Activated T-cell treated with anti-CD3 and anti-CD28 coated beads for 4 hours (primary cell): ENCODE results near the gene BPIFB4.
"Not testable (repeated sequence)": the region's sequence is repeated elsewhere in the genome, so short reads cannot be mapped to it uniquely, and the experiment has no call there.

Experiments used
- DNase-seq: peaks from one replicate; pipeline ENCODE4 v3.0.0-alpha.2; 2020

The BPIFB4 gene

DNA sequence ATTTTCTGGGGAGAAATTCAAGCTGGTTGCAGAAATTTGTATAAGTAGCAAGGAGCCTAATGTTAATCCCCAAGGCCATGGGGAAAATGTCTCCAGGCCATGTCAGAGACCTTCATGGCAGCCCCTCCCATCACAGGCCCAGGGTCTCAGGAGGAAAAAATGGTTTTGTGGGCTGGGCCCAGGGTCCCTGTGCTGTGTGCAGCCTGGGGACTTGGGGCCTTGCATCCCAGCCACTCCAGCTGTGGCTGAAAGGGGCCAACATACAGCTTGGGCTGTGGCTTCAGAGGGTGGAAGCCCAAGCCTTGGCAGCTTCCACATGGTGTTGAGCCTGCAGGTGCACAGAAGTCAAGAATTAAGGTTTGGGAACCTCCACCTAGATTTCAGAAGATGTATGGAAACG, 42.9 kb downstream of the BPIFB4 start:
- DNase-seq: not testable (repeated sequence)

DNA sequence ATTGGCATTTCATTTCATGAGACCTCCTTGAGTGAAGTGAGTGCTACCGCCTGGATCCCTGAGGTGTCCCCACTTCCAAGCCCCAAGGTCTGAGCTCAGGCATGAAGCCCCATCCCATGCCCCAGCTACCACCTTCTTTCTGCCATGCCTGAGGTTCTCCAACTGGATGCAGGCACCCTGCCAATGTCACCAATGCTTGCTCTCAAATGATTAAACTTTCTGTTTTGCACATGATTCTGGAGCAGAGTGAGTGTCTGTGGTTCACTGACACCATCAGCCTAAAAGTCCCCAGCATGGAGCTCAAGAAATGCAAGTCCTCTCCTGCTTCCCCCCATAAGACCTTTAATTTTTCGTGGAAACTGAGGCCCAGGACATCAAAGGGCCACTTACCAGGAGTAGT, 44.8 kb downstream of the BPIFB4 start:
- no peak for DNase-seq

DNA sequence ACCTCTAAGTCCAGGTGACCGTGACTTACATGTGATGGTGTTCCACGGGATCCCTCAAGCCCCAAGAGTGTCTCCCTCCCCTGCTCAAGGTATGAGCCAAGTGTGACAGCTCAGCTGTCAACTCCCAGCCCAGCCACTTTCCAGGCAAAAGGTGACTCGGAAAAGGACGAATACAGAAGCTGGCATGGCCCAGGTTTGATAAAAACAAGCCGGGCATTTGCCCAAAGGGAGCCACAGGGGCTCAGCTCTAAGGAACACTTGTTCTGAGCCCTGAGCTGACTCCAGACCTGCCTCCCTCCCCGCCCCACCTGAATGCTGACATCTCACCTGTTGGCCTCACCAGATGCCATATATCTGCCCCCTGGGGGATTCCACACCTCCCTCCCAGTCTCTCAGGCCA, 45.6 kb downstream of the BPIFB4 start:
- no peak for DNase-seq

DNA sequence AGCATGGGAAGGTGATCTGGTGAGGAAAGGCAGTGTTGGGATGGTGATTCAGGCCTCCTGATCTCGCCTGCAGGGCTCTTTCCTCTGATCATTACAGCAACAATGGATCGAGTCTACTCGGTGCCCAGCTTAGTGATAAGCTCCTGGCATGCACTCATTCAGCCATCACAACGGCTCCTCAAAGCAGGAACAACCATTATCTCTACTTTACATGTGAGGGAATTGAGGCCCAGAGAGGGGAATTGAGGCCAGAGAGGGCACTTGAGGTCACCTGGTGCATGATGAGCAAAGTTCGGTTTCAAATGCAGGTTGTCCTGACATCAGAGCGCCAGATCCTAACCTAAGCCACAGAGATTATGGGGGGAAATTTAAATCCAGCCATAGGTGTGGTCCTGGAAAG, 46.5 kb downstream of the BPIFB4 start:
- DNase-seq: no peak

DNA sequence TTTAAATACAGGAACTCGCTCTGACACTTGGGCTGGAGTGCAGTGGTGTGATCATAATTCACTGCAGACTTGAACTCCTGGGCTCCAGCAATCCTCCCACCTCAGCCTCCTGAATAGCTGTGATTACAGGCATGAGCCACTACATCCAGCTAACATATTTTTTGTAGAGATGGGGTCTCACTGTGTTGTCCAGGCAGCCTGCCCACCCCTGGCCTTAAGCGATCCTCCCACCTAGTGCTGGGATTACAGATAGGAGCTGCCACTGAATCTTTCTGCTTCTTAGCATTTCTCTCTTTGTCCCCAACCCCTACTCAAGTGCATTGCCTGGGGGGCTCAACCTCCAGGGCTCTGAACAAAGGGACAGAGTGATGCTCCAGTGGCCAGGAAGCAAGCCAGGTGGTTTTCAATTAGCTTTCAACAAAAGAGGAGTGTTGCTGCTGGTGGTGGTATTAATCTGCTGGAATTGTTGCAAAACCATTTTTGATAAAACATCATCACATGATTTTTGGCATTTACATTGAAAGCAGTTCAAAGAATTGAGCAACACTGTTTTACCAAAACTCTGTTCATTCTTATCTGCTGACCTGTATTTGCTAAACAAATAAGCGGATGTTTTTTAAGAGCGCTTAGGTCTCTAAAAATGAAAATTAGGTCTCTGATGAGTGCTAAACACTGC, 48.1 kb downstream of the BPIFB4 start:
- no peak for DNase-seq

DNA sequence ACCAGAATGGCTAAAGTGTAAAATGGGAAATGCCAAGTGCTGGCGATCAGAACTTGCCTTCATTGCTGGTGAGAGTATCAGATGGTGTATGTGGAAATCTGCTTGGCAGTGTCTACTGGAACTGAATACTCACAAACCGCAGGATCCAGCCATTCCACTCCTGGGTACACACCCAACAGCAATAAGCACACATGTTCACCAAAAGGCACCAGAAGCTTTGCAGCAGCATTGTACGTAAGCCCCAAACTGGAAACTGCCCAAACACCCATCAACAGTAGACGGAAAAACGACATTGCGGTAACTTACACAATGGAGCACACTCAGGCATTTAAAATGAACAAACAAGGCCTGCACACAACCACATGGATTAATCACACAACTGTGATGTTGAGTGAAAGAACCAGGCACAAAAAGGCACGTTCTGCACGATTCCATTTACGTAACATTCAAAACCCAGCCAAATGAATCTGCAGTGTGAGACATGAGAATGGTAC, 51.2 kb downstream of the BPIFB4 start:
- no peak for DNase-seq

DNA sequence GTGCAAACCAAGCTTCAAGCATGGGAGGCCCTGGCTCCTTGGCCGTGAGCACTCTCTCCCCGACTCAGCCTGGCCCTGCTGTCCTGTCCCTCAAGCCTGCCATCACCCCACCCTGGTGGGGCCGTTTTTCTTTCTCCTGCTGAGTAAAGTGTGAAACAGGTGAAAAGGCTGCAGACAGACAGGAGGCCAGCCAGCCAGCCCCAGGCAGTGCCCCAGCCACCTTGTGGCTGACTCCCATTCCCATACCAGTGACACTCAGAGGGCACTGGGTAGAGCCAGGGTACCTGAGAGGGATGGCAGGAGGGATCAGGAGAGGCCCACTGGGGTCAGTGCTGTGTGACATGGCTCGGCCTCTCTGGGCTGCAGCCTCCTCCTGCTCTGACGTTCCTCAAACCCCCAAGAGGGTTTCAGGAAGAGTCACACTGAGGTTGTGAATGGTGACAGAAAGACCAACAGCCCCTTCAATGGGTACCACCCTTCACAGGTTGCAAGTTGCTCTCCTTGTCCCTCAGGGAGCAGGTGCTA, 52.6 kb downstream of the BPIFB4 start:
- DNase-seq: no peak

DNA sequence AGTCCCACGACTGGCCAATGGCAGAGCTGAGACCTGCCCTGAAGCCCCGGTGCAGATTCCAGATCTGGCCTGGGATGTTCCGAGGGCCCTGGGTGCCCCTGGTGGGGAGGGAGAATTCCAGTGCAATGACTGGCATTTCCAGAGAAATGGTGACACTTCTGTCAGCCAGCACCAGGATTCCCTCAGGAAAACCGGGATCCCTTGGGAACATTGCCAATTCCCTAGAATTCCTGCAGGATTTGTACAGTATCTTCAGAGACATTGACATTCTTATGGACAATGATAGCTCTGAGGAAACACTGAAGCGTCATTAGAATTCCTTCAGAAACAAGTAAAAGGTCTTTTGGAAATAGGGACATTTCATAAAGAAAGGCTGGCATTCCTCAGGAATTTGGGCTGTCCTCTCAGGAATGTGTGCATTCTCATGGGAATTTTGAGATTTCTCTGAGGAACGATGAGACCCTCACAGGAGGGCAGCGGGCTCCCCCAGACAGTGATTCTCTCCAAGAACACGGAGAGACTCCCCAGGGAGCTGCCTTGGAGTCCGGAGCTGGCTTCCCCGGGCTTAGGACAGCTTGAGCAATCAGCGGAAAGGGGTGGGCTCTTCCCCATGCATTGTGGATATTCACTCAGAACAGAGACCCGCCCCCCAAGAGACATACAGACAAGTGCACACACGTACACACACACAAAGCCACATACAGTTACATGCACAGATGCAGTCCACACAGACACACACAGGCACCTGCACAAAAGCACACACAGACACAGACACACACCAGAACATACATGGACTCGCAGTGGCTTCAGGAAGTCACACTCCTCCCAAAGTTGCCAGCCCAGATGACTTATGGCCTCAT, 53.3 kb downstream of the BPIFB4 start:
- DNase-seq: no peak

DNA sequence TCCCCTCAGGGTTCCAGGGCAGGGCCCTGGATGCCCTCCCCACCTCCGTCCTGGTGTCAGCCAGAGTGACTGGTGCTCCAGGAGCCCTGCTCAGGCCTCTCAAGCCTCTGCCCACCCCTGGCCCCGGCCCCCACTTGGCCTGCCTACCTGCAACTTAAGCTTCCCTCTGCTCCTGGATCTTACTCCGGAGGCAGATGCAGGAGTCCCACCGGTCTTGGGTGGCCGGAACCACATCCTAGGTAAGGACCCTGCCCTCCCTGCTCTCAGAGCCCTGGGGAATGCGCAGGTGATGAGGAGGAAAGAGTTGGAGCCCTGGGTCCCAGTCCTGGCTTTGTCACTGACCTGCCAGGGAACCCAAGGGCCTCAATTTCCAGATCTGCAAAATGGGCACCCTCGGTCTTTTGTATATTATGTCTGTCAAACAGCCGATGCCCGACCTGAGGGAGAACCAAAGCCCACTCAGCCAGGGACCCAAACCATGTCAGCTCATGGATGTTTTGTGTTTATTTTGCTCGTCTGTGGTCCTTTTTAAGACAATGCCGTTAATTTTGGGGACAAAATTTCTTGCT, 54.0 kb downstream of the BPIFB4 start:
- DNase-seq: no peak

DNA sequence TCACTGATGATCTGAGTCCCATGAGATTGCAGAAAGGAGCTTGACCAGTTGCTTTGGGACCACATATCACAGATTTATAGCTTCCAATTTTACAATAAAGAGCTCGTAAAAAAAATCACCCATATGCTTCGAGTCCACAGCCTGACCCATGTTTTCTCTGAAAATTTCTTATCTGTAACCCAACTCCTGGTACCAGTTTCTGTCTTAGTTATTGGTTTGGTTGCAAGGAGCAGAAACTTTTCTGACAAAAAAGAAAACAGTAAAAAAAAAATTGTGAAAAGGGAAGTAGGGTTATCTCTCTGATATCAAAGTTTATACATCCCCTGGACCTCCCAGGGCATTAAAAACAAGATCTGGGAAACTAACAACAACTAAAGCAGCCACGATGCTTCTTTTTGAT, 57.8 kb downstream of the BPIFB4 start:
- no peak for DNase-seq

DNA sequence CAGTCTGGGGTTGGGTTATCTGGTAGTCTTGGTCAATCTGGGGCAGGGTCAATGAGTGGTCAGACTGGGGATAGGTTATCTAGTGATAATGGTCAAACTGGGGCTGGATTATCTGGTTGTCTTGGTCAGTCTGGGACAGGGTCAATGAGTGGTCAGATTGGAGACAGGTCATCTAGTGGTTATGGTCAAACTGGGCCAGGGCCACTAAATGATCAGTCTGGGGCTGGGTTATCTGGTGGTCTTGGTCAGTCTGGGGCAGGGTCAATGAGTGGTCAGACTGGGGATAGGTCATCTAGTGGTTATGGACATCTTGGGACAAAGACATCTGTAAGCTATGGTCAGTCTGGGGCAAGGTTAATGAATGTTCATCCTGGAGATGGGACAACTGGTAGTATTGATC, 60.0 kb downstream of the BPIFB4 start:
- DNase-seq: no peak

DNA sequence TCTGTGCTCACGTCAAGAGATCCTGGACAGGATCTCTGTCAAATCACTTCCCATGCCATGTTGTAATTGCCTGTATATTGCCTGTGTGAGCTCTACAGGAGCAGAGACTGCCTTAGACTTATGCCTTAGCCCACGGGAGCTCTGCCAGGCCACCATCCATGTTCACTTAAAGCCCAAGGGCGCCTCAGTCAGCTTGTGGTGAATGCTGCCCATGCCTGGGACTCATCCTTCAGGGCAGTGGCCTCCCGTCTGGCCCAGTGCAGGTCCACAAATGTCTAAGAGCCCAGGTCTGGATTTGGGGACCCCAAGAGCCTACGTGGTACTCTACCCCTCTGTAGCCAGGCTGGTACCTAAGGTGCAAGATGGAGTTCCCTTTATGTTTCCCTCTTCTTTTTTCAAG, 66.1 kb downstream of the BPIFB4 start:
- no peak for DNase-seq

DNA sequence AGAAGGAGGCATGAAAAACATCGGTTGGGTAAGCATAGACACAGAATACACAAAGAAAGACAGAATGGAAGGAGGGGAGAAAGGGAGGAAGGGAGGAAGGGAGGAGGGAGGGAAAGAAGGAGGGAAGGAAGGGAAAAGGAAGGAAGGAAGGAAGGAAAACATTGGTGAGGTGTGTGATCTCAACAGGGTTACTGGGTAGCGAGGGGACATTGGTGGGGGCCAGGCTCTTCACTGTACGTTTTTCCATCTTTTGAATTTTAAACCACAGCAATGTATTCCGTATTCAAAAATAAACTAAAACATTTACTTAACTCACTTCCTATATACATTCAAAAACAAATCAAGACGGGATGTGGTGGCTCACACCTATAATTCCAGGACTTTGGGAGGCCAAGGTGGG, 67.9 kb downstream of the BPIFB4 start:
- no peak for DNase-seq

DNA sequence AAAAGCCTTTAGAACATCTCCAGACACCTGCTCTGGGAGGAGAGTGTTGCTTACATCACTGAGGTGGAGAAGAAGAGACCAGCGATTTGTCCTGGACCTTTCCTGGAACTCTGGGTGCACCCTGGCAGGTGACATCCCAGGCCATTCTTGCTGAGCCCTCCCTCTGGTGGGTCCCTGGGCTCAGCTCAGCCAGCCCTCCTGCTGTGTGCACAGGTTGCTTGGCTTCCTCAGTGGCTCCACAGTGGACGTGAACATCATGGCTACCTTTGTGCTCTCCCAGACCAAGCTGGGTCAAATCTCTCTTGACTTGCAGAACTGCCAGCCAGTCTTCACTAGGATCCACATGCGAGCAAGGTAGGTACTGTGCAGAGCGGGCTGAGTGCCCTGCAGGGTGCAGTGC, 68.6 kb downstream of the BPIFB4 start:
- DNase-seq: no peak

DNA sequence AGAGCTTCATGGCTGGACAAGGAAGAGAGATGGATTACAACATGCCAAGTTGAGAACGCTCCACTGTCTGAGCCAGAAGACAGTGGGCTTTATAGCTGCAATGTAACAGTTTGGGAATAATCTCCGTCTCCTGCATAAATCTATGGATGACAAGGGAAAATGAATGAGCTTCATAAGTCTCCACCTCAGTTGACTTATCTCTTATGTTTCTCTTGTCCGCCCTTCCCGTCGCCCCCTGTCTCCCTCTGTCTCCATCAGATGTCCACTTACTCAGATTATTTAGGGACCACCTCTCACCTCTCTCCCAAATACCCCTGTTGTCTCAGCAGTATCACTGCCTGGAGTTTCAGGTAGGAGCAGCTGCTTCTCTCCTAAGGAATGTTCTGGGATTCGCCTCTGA, 74.8 kb downstream of the BPIFB4 start:
- no peak for DNase-seq

DNA sequence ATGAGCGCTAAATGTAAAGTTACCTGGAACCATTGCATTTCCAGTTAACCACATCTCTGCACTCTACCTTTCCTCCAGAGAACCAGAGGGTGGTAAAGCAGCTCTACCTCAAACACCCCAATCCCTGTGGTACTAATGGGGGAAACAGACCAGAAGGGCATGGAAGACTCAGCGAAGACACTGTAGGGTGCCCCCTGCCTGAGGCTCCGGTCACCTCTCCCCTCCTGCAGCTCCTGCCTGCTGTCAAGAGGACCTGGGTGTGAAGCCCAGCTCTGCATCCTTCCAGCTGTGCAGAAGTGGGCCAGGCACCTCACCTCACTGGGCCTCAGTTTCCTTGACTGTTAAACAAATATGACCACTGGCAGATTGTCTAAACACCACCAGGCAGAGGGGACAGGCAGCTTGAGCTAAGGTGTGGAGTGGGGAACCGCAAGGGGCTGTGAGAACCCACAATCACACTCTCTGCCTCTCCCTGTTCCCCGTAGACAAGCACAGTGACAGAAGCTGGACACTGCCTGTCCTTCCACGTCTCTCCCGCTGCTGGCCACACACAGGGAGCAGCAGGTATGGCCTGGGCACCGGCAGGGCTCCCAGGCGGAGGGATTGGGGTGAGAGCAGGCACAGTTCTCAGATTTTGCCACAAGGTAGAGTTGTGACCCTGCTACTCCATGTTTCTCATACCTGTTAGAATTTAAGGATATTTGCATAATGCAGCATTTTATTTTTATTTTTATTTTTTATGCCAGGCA, 79.4 kb downstream of the BPIFB4 start:
- no peak for DNase-seq

DNA sequence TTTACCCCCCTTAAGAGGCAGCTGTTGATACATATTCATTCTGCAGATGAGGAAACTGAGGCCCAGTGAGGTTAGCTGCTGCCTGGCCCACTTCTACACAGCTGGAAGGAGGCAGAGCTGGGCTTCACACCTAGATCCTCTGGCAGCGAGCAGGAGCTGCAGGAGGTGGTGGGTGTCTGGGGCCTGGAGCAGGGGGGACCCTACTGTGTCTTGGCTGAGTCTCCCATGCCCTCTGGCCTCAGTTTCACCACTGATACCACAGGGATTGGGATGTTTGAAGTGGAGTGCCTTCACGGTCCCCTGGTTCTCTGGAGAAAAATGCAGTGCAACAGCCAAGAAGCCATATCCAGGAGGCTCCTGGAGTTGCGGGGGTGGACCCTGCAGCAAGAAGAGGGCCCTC, 80.3 kb downstream of the BPIFB4 start:
- DNase-seq: no peak

DNA sequence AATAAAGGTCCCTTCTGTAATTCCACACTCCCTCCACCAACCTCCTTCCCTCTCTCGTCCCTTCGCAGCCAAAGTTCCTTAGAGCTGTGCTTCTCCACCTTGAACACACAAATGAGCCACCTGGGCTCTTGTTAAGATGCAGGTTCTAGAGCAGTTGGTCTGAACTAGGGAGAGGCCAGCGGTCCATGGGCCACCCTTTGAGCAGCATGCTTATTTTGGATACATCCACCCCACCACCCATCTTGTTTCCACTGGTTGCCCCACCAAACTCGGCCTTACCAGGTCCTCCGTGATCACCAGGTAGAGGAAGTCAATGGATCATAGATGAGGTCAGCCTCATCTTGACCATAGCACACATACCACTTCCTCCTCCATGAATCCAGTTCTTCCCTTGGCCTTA, 81.2 kb downstream of the BPIFB4 start:
- DNase-seq: no peak
